HepG2 (cell line): ENCODE data around the gene SNX4. TPM values are rescaled to one million over a fixed set of nuclear protein-coding genes. Genes with fewer than 3 reads are reported as not detected.

Experiments used
- ATM ChIP-seq: fragments of 450-650 bp; IDR thresholded peaks from 2 replicates; pipeline ENCODE4 v1.7.1; 2017; ENCODE audit warnings: mild to moderate bottlenecking, borderline replicate concordance
- CEBPZ ChIP-seq: IDR thresholded peaks from 2 replicates; pipeline ENCODE4 v1.6.1; 2012; ENCODE audit warnings: low read length, improper control_type of control experiment
- CSRNP2 ChIP-seq: sonication (generic); formaldehyde crosslinking; conservative IDR thresholded peaks from 2 replicates; pipeline ENCODE4 v1.8.0; 2022; ENCODE audit warnings: low read depth, missing genetic modification reagents
- GLI4 ChIP-seq: sonication (generic); formaldehyde crosslinking; IDR thresholded peaks from 2 replicates; pipeline ENCODE4 v1.5.1; 2020; ENCODE audit warnings: missing genetic modification reagents, mild to moderate bottlenecking, moderate library complexity, borderline replicate concordance
- GTF3A ChIP-seq: sonication (generic); formaldehyde crosslinking; conservative IDR thresholded peaks from 2 replicates; pipeline ENCODE4 v1.4.0; 2020; ENCODE audit warnings: mild to moderate bottlenecking, missing genetic modification reagents
- HCFC1 ChIP-seq: fragments of 150-350 bp; IDR thresholded peaks from 2 replicates; pipeline ENCODE4 v1.6.1; 2014; ENCODE audit warnings: low read depth, low read length
- MTF2 ChIP-seq: sonication (generic); formaldehyde crosslinking; IDR thresholded peaks from 2 replicates; pipeline ENCODE4 v1.5.0; 2020; ENCODE audit warnings: missing genetic modification reagents, borderline replicate concordance
- RXRA ChIP-seq: sonication (generic); formaldehyde crosslinking; IDR thresholded peaks from 2 replicates; pipeline ENCODE4 v1.5.1; 2020; ENCODE audit warnings: missing genetic modification reagents
- XBP1 ChIP-seq: sonication (generic); formaldehyde crosslinking; IDR thresholded peaks from 2 replicates; pipeline ENCODE4 v1.5.0; 2020; ENCODE audit warnings: missing genetic modification reagents
- ZBTB20 ChIP-seq: sonication (generic); formaldehyde crosslinking; IDR thresholded peaks from 2 replicates; pipeline ENCODE4 v1.8.1; 2023; ENCODE audit warnings: missing genetic modification reagents, low read depth, mild to moderate bottlenecking, borderline replicate concordance
- ZNF180 ChIP-seq: sonication (generic); formaldehyde crosslinking; IDR thresholded peaks from 2 replicates; pipeline ENCODE4 v1.4.0; 2020; ENCODE audit warnings: low read depth, missing genetic modification reagents, borderline replicate concordance
- ZNF281 ChIP-seq: sonication (generic); formaldehyde crosslinking; IDR thresholded peaks from 2 replicates; pipeline ENCODE4 v1.4.0; 2020; ENCODE audit warnings: missing genetic modification reagents, borderline replicate concordance
- ZNF687 ChIP-seq: sonication (generic); formaldehyde crosslinking; IDR thresholded peaks from 2 replicates; pipeline ENCODE4 v1.5.1; 2020; ENCODE audit warnings: mild to moderate bottlenecking, missing genetic modification reagents, moderate library complexity
- ZNF83 ChIP-seq: sonication (generic); formaldehyde crosslinking; IDR thresholded peaks from 2 replicates; pipeline ENCODE4 v1.4.0; 2020; ENCODE audit warnings: missing genetic modification reagents, mild to moderate bottlenecking, borderline replicate concordance
- polyA plus RNA-seq, 8 experiments: library from polyadenylated mRNA; depleted of rRNA in 3 of 8; stranded (reverse) in 7 of 8; unstranded in 1 of 8; fragments of >200 nt; fragmentation: Illumina TruSeq in 4 of 8; extraction: Trizol in 4 of 8; gene quantifications; 2 replicates each; pipeline versions ENCODE4 v1.2.1 to v1.2.3, GENCODE V29; 2011 to 2016; ENCODE audit warnings: low read depth in 4 of 8, missing spikeins in 1 of 8, mixed read lengths in 1 of 8; ENCODE audit not compliant: insufficient read depth in 1 of 8
- total RNA-seq, 5 experiments: library from RNA; depleted of rRNA; stranded (reverse); fragments of >200 nt; fragmentation: Illumina TruSeq; extraction: Trizol; gene quantifications; 2 replicates each; pipeline ENCODE4 v1.2.3, GENCODE V29; 2016; ENCODE audit warnings: low read depth in 1 of 5

Gene SNX4
- total and polyA plus RNA-seq, 2 of the 13 experiments (the other 11 are each of a cell fraction or from before 2014, with no cell fraction given) = 18.1 to 73.6 TPM

GRCh38 chr3:125519678-125520562, at the start of gene SNX4 (continued):
- peak; percentile 90 for TF ChIP-seq ZNF687 (CRISPR knock-in tag)
- no peak for TF ChIP-seq CEBPZ
- TF ChIP-seq HCFC1 = no peak
- no peak for TF ChIP-seq ATM
- peak; percentile 39; the same call in 1 of the 2 replicates for TF ChIP-seq XBP1
- no peak for TF ChIP-seq ZNF83 (CRISPR knock-in tag)
- TF ChIP-seq ZNF281 = no peak
- TF ChIP-seq ZBTB20 = 0 out of 2 replicates have a peak, but pooled peaks have one; percentile 23
- peak; percentile 23; the same call in 1 of the 2 replicates for TF ChIP-seq RXRA
- TF ChIP-seq GTF3A (CRISPR knock-in tag) = no peak
- no peak for TF ChIP-seq GLI4
- TF ChIP-seq MTF2 (CRISPR knock-in tag) = peak; percentile 64; the same call in 1 of the 2 replicates
- no peak for TF ChIP-seq ZNF180 (CRISPR knock-in tag)
- no peak for TF ChIP-seq CSRNP2
